Measurements from ENCODE around the gene DPYSL5. TPM values are rescaled to one million over a fixed set of nuclear protein-coding genes. Genes with fewer than 3 reads are reported as not detected.

Gene DPYSL5
- total RNA-seq, 1 donor from 2014 or later = 2.8 TPM

DNA sequence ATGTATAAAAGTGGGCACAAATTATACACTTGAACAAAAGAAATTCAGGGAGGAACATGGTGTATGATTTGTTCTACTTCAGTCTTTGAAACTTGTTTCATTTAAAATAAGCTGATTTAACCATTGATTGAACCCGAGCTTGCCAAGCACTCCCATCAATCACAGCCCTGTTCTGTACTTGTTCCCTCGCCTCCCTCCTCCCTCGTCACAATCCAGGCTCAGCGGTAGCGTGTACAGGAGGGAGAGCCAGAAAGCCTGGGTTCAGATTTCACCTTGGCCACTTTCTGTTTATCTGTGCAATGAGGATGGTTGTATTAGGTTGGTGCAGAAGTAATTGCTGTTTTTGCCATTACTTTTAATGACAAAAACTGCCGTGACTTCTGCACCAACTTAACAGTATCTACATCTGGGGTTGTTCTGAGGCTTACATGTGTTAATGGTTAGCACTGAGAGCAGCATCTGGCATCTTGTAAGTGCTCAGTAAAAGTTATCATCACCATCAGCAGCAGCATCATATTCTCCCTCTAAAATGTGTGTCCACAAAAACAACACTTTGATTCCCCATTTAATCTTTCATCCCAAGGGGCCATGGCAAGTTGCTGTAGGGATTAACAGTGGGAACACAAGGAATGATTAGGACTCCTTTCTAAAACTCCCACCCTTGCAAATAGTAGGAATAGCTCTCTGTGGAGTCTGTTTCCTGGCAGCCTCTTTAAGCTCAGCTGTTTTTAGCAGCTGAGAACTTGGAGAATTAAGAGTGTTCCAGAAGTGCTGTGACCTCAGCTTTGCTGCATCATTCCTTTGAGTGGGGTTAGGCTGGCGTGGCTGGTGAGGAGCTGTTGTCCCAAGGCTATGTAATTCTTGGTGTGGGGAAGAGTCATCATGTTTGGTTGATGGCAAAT is 4.7 kb downstream of the DPYSL5 start:
- Mint-ChIP-seq H3K36me3 (no peaks in the 10 kb centered on the region), H3K27me3 (ENCODE audit: low read depth) (peaks cover 83% of the 10 kb centered on the region), H3K9me3 (no peaks in the 10 kb centered on the region), H3K27ac (no peak overlapping the region), H3K4me1 (peaks cover 12% of the 10 kb centered on the region), H3K4me3 (no peak overlapping the region)
- no peak for DNase-seq (ENCODE audit: low spot score in 2 of 2, unreplicated experiment in 2 of 2)
- TF ChIP-seq, protein P1, sequence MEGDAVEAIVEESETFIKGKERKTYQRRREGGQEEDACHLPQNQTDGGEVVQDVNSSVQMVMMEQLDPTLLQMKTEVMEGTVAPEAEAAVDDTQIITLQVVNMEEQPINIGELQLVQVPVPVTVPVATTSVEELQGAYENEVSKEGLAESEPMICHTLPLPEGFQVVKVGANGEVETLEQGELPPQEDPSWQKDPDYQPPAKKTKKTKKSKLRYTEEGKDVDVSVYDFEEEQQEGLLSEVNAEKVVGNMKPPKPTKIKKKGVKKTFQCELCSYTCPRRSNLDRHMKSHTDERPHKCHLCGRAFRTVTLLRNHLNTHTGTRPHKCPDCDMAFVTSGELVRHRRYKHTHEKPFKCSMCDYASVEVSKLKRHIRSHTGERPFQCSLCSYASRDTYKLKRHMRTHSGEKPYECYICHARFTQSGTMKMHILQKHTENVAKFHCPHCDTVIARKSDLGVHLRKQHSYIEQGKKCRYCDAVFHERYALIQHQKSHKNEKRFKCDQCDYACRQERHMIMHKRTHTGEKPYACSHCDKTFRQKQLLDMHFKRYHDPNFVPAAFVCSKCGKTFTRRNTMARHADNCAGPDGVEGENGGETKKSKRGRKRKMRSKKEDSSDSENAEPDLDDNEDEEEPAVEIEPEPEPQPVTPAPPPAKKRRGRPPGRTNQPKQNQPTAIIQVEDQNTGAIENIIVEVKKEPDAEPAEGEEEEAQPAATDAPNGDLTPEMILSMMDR (IDR thresholded peaks at IDR 0.05; ENCODE audit: unreplicated experiment) = no peak

DNA sequence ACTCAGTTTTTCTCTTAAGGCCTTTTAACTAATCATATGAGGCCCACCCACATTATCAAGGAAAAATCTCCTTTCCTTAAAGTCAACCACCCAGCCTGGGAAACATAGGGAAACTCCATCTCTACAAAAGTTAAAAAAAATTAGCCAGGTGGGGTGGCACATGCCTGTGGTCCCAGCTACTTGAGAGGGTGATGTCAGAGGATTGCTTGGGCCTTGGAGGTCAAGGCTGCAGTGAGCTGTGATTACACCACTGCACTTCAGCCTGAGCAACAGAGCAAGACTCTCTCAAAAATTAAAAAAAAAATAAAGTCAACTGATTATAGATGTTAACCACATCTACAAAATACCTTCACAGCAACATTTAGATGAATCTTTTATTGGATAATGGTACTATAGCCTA is 5.8 kb downstream of the DPYSL5 start:
- H3K36me3 Mint-ChIP-seq = no peaks in the 10 kb centered on the region
- H3K9me3 Mint-ChIP-seq = no peaks in the 10 kb centered on the region
- H3K27me3 Mint-ChIP-seq (ENCODE audit: low read depth) = peaks cover 81% of the 10 kb centered on the region
- no peak overlapping the region for H3K4me3 Mint-ChIP-seq
- TF ChIP-seq, protein P1 (IDR thresholded peaks at IDR 0.05; ENCODE audit: unreplicated experiment) = no peak
- no peak for DNase-seq (ENCODE audit: low spot score in 2 of 2, unreplicated experiment in 2 of 2)
- H3K27ac Mint-ChIP-seq = no peak overlapping the region
- peaks cover 11% of the 10 kb centered on the region for H3K4me1 Mint-ChIP-seq

DNA sequence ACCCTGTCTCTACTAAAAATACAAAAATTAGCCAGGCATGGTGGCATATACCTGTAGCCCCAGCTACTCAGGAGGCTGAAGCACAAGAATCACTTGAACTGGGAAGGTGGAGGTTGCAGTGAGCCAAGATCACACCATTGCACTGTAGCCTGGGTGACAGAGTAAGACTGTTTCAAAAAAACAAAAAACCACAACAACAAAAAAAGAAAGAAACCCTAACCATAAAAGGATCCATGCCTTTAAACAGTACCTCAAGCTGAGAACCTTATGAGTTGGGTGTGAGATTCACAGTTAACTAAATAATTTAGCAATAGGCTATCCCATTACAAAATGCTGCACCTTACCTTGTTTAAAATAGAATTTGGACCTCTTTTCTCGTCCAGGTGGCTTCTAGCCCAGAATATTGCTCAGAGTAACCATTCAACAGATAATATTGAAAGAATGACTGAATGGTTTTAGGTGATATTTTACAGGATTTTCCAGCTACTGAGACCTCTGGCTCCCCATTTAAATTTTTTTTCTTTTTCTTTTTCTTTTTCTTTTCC is 6.4 kb downstream of the DPYSL5 start:
- no peaks in the 10 kb centered on the region for H3K36me3 Mint-ChIP-seq
- H3K27me3 Mint-ChIP-seq (ENCODE audit: low read depth) = peaks cover 77% of the 10 kb centered on the region
- H3K9me3 Mint-ChIP-seq = no peaks in the 10 kb centered on the region
- TF ChIP-seq, protein P1 (IDR thresholded peaks at IDR 0.05; ENCODE audit: unreplicated experiment) = no peak
- peaks cover 8% of the 10 kb centered on the region for H3K4me1 Mint-ChIP-seq
- no peak for DNase-seq (ENCODE audit: low spot score in 2 of 2, unreplicated experiment in 2 of 2)
- no peak overlapping the region for H3K27ac Mint-ChIP-seq
- no peak overlapping the region for H3K4me3 Mint-ChIP-seq

DNA sequence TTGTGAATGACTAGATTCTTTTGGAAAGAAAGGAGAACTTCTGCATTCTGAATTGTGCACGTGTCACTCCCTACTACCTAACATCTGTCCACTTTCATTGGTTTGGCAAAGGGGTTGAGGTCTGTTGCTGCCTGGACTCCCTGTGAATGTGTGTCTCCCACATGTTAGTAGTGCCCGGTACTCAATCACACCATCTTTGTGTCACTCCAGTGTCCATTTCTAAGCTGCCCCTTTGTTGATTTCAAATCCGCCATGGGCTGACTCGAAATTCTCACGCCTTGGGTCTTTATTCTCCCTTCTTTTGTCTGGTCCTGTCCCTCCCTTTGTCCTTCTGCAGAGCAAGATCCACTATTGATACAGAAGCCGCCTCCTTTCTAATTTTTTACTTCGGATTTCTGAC is 7.5 kb downstream of the DPYSL5 start:
- TF ChIP-seq, protein P1 (IDR thresholded peaks at IDR 0.05; ENCODE audit: unreplicated experiment) = no peak
- Mint-ChIP-seq H3K27me3 (ENCODE audit: low read depth) (peaks cover 78% of the 10 kb centered on the region), H3K4me1 (peaks cover 8% of the 10 kb centered on the region), H3K9me3 (no peaks in the 10 kb centered on the region), H3K4me3 (no peak overlapping the region), H3K36me3 (no peaks in the 10 kb centered on the region), H3K27ac (no peak overlapping the region)
- no peak for DNase-seq (ENCODE audit: low spot score in 2 of 2, unreplicated experiment in 2 of 2)

DNA sequence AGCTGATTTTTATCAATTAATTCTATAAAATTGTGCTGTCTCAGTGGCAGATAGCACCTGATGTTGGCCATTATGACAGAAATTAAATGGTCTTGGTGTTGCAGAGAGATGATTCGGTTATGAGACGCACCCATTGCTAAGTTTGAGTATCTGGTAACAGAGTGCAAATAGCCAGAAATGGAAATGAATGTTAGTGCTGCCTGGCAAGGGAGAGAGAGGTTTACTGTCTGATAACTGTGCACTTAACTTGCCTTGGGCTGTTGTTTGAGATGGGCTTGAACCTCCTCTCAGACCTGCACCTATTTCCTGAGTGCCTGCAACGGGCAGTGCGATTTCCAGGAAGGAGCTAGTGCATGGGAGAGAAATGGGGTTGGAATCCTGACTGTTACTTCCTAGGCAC is 11.7 kb downstream of the DPYSL5 start:
- H3K27me3 Mint-ChIP-seq (ENCODE audit: low read depth) = peaks cover 68% of the 10 kb centered on the region
- DNase-seq (ENCODE audit: low spot score in 2 of 2, unreplicated experiment in 2 of 2) = no peak
- no peaks in the 10 kb centered on the region for H3K4me1 Mint-ChIP-seq
- no peak overlapping the region for H3K27ac Mint-ChIP-seq
- no peak overlapping the region for H3K4me3 Mint-ChIP-seq
- no peaks in the 10 kb centered on the region for H3K9me3 Mint-ChIP-seq
- H3K36me3 Mint-ChIP-seq = no peaks in the 10 kb centered on the region
- TF ChIP-seq, protein P1 (IDR thresholded peaks at IDR 0.05; ENCODE audit: unreplicated experiment) = no peak
